Midbrain (tissue), 1 donor: ENCODE measurements around the gene EPHA3.

Experiments used
- DNase-seq: peaks from one replicate; lab custom pipeline; 2025; lab: John Stamatoyannopoulos, UW

Gene EPHA3

DNA sequence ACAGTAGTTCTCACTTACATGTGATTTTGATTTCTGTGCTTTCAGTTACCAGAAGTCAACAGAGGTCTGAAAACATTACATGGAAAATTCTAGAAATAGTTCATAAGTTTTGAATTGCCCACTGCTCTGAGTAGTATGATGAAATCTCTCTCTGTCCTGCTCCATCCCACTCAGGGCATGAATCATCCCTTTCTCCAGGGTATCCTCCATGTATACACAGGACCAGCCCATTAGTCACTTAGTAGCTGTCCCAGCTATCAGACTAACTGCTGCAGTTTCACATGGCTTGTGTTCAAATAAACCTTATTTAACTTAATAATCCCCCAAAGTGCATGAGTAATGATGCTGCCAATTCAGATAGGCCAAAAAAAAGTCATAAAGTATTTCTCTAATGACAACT, 38.6 kb downstream of the EPHA3 start:
- DNase-seq: no peak

DNA sequence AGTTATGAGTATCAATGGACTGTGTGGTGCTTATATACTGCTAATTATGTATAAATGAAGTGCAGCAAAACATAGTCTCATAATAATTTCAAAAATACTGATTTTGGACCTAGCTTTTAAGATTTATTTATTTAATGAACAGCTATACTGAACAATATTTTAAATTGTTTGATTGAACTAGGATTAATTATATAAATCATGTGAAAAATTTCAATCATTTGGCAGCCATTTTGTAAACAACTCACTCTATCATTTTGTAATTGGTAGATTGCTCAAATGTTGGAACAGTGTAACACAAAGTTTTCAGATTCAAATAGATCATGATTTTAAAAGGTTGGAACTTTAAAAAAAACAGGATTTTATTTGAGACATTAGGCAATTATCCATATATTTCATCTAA, 47.0 kb downstream of the EPHA3 start:
- no peak for DNase-seq

DNA sequence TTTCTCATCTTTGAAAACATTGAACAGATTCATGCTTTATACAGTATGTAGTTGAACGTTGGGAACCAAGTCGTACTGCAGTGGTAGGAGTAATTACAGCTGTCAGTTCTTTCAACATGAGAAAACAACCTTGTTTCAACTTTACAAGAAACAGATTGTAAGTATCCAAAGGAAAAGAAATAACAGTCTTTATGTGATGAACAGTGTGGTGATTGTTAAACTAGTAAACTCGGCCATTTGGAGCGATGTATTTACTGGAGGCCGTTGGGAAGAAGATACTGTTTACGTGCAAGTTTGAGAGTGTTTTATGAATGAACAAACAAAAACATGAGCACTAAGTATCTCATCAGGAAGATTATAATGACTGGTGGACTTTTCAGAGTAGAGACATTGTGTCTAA, 48.4 kb downstream of the EPHA3 start:
- DNase-seq: no peak

DNA sequence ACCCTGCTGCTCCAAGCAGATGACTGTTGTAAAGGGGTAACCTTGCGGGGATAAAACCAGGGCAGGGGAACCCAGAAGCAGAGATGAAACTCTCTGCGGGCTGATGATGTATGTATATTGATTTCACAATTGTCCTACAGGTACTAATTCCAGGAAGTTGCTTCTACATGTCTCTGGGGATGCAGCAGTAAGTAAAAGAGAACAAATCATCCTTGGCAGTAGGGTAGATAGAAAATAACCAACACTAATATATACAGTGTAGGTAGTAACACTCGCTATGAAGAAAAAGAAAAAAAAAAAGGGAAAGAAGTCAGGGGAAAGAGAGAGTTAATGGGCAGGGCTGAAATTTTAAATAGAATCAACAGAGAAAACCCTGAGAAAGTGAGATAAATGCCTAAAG, 50.2 kb downstream of the EPHA3 start:
- DNase-seq: no peak

DNA sequence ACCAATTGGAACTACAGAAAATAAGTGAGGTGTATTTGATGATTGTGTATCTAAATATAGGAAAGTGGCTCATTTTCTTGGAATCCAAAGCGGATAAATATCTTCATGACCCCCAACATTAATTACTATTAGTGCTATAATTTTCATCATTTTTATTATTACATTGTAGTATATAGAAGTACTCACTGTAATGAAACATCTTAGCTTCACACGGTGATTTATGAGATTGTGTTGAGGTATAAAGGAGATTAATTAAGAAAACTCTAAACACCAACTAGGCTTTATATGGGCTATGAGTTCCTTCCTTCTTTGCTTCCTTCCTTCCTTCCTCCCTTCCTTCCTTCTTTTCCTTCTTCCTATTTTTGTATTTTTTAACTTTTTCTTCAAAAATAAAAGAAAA, 52.2 kb downstream of the EPHA3 start:
- no peak for DNase-seq

DNA sequence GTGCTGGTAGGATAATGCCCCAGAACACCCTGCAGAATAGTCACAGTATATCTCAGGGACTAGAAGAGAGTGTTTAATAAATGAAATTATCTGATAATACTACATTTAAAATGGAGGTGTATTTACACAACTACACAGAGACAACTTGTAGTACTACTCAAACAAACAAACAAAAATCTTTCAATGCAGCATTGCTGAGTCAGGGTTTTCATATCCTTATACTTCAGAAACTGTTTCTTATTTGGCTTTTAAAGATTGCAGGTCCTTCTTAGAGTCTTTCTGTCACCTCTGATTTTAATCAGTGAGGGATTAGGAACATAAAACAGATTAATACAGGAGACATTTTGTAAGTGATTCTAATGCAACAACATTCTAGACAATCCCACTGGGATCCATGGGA, 57.4 kb downstream of the EPHA3 start:
- no peak for DNase-seq

DNA sequence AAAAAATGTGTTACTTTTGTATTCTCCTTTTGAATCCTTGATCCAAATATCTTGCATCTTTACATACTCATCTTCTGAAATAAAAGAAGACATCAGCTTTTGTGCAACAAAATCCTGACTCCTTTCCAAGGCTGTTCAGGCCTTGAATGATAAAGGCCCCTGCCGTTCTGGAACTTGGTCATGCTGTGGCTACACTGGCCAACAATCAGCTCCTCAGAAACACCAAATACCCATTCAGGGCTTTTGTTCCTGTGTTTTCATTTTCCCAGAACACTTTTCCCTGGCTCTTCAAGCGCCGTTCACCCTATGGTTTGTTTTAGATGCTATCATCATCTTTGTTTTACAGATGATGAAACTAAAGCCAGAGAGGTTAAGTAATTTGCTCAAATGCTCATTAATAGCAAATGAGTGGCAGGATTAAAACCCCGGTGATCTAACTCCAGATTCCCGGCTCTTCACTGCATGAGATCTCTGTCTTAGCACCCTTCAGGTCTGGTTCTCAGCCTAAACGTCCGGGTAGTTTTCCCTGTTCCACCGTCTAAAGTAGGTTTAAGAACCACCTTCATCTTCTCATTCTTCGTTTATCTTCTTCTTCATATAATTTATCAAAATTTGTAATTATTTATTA, 58.3 kb downstream of the EPHA3 start:
- peak; percentile 17 for DNase-seq

DNA sequence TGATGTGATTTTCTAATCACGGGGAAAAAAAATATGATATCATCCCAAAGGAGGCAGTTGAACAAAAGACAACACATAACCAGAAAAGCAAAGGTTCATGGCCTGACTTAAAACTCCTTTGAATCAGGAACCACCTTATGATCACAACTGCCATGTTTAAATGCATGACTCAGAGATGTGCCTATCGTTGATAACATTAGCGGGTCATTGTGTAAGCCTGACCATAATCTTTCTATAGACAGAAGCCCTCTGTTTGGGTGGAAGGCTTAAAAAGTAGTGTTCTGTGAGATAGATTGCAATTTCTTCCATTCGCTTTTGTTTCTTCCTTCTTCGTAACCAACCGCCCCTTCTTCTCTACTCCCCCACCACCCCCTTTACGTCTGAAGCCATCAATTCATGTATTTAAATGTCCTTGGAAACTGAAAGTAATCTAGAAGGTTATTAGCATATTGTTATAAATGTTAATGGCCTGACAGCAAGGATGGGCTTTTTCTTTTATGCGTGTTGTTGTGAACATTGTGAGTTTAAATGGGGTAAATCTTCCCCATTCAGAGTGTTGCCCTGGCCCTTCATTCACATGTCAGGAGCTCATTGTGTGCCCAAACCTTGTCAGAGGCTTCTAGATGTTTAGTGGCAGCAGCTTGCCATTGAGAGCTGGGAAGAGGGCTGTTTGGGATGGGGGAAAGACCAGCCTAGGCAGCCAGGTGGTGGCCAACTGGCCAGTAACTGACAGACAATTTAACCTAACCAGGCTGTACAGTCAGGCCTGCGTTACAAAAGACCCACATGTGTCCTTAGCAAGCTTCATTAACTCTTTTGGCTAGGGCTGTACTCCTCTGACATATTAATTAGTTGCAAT, 64.5 kb downstream of the EPHA3 start:
- no peak for DNase-seq

DNA sequence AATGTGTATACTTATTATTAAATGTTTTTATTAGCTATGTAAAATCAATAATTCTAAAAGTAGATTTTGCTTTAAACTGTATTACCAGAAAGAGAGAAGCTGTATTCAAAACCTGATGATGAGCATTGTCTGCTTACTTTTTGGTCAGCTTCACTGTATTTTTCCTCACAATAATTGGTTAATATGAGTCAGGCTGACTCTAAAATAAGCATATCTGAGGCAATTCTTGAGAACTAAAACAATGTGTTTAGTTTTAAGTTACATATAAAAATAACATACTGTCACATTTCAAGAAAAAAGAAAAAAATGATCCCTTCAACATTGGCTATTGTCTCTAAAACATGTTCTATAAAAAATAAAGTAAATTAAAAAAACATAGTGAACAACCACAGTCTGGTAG, 66.1 kb downstream of the EPHA3 start:
- no peak for DNase-seq

DNA sequence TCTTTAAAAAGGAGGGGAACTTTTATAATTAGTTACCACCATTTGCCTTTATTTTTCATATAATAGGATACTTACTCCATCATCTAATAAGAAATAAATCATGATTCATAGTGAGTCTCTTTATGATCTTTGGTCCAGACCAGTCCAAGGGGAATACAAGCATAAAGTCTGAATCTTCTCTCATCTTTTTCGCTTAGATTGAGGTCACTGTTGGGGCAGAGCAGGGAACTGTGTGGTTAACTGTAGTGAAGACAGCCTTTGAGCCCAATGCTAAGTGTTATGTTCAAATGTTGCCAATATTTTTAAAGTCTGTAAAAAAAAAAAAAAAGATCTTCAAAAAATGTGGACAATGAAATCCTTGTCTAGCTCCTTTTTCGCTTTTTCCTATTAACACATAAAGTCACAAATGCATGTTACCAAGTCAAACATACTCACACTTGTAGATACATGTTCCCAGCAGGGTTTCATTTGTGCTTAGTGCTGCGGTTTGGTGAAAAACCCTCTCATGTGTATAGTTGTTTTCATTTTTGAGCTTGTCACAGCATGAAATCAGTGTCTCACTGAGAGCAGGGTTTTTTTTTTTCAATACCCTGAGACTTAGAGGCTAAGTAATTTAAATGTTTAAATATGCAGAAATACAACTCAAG, 72.1 kb downstream of the EPHA3 start:
- DNase-seq: no peak

DNA sequence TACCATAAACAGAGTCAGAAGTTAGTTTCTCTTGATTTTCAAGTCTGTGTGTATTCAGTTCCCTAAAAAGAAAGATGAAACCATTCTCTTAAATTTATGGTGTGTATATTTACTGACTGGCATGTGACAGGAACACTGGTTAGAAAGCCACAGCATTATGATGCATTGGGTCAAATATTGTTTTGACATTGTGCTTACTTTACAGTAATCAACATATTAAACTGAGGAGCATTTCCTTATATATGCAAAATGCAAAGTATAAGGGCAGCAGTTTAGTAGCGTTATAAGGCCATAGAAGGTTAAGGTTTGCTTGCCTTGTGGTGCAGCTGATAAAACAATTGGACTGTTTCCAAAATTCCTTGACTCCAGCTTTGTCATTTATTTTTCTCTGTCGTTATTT, 72.9 kb downstream of the EPHA3 start:
- DNase-seq: no peak

DNA sequence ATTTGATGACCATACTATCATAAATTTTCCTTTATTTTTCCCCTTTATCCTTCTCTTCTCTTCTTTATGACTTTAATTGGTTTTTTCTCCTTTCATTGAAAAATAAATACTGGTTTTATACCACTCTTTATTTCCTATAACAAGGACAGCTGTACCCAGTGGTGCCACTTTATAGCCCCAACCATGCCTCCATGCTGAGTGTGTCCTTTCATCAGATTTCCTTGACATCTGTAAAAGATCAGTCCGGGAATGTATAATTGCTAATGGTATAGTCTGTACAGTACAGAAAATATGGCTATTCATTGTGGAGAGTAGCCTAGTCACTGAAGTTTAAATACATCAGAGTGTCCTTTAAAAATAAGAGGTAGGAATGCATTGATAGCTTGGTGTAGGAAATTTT, 74.6 kb downstream of the EPHA3 start:
- DNase-seq: no peak

DNA sequence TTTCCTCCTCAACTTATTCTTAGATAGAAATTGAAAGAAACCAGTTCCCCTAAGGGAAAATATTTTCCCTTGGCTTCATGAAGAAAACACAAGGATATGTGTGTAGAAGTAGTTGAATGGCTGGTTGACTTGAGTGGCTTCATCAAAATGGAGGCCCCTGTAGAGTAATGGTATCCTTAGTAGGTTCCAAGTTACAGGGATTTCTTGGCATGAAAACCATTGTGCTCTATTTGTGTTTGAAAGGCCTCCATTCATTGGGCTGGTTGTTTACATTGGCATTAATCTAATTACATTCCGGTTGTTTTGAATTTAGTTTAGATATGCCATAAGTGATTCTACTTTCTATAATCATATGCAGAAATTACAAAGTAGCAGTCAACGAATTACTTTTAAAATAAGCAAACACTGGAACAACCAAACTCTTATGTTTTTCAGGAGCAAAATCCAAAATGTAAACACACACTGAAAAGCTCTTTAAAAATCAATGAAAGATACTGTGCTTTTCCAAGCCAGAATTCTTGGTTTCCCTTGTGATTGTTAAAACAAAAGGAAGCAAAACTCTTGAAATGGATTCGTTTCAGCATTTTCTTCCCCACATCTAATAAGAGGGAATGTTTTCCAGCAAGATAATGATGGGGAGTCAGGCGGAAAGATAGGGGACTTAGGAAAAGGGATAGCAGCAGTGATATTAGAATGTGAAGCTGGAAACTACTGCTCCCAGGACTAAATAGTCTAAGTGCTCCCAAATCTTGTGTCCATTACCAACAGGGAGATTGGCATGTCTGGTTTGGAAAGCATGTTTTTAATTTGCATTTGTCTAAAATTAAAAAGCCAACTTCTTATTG, 77.0 kb downstream of the EPHA3 start:
- DNase-seq: no peak

DNA sequence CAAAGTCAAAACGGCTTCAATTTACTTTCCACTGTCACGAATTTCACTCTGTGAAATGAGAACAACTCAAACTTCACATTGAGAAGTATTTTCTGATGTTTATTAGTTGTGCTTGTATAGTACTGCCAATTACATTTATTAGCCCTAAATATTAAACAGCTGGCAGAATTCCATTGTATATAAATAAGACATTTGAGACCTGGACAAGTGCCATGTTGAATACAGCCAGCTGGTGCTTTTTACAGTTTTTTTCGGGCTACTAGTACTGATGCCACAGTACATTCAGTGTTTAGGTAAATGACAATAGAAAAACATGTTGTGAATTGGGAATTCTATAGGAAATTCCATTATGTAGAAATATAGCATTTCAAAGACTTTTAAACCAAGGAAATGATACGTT, 79.0 kb downstream of the EPHA3 start:
- no peak for DNase-seq

DNA sequence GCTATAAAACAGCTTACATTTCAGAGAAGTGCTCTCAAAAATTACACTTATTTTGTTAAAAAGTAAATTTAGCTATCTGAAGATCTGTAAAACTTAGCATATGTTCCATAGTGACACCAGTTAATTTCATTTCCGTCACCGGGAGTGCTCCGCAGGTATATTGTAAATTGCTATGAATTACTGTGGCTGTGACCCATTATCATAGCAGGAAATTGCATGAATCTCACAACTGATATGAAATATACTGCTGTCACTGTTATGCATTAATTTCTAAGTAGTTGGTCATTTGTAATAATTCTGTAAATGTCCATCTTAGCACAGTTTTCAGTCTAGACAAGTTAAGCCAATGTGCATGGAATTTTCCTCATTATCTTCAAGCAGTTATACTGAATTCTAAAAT, 91.2 kb downstream of the EPHA3 start:
- no peak for DNase-seq

DNA sequence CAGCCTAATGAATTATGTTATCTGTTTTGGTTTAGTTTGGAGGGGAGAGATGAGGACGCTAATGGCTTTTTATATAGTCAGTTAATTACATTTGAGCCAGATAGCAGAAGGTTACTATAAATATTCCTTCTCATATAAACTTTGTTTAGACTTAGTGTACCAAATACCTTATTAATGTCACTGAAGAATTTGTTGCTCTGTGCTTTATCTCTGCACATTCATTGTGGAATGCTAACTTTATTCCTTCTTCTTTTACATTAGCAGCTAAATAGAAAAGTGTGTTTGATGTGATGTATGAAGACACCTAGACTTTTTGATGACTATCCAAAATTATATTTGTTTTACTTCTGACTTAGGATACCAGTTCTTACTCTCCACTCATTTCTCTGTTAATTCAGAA, 105.2 kb downstream of the EPHA3 start:
- no peak for DNase-seq

DNA sequence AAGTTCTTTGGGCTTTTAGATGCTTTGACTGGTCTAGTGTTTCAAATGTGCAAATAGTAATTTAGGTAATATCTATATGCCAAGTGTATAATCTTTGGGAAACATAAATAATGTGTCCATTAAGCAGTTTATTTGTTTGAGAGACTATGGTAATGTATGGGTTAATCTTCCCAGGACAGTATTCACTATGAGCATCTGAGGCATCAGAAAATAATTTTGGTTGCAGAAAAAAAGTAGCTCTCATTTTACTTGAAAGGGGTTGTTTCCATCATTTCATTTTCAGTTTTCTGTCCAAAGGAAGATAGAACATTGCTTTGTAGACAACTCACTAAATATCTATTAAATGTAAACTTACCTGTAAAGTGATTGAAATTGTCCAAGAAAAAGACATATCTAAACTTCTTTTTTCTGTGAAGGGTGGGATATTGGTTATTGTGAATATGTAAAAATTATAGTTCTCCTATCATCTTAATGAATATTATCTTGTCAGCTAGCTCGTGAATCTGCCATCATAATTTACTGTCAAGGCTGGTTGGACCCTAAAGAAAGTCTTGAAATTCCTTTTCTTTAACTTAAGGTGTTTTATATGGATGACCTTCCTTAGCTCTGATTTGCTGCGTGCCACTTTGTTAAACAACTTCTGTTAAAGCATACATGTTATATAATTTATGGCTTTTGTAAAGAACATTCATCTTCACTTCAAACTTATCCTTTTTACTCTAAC, 108.8 kb downstream of the EPHA3 start:
- no peak for DNase-seq

DNA sequence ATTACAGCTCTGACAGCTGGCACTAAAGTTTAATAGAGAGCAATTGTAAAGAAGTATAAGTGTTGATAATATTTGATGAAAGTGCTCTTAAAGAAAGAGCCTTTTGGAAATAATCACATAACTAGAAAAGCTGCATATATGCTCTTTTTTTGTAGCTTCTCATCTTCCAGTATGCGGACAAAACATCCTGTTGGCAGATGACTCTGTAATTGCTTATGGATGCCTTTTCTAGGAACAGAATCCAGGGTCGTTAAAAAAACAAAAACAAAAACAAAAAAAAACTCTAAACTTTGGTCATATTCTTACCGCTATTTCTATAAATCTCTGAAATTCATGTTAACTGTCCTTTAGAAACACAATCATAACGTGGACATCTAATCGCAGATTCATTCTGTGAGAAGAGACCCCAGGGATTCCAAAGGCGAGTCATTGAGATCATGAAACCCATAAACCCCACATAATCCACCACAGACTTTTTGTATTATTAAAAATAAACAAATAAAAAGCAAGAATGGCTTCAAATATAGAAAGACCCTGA, 109.8 kb downstream of the EPHA3 start:
- no peak for DNase-seq

DNA sequence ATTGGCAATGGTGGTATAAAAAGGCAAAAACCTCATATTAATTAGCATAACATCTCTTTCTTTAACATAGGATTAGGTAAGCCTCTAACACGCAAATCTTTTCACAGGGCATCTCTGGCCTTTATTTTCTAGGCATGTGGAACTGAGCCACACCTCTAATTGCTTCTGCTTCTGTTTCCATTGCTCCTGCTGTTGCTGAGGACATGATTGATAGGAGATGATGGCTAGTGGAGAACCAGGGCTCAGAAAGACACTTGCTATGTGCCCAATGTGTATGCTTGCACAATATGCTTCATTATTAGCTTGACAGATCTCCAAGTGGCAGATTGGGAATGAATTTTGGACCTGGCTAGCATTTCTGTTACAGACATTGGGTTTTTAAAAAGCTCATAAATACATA, 114.5 kb downstream of the EPHA3 start:
- DNase-seq: no peak

DNA sequence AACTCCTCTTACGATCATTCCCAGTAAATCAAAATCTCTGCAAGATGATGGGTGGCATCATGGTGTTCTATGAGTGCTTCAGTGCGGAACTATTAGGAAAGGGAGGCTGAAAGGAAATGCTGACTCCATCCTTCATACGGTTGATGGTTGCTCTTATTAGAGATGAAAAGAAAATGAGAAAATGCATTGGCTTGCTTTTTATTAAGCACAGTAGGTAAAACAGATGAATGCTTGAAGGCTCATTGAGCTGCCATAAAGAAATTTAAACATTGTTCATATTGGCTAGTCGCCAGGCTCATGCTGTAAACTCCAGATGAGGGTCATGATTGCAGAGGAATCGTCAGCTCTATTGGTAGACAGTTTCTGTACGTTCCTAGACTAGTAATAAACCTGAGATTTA, 115.8 kb downstream of the EPHA3 start:
- no peak for DNase-seq

DNA sequence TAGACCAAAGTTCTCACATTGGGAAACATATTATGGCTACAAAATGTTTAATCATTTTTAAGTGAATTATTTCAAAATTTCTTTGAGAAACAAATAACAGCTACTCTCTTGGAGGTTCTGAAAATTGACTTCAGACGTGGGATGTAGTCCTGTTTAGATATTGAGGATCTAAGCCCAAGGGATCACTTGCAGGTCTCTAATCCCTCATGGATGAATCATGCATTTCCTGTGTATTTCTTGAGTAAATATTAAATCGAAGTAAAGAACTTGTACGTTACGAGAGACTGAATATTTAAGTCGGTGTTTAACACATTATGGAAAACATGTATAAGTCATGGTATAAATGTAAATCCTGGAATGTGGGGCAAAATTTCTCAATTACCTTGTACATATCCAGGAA, 119.8 kb downstream of the EPHA3 start:
- DNase-seq: no peak
